CD4-positive, alpha-beta T cell treated with Interferon gamma for 1 hour (primary cell): ENCODE data around the gene SDK2.
"Not testable (repeated sequence)": the region's sequence is repeated elsewhere in the genome, so short reads cannot be mapped to it uniquely, and the experiment has no call there.

Experiments
- DNase-seq: peaks from one replicate; pipeline ENCODE4 v3.0.0-alpha.2; 2020

The SDK2 gene

DNA sequence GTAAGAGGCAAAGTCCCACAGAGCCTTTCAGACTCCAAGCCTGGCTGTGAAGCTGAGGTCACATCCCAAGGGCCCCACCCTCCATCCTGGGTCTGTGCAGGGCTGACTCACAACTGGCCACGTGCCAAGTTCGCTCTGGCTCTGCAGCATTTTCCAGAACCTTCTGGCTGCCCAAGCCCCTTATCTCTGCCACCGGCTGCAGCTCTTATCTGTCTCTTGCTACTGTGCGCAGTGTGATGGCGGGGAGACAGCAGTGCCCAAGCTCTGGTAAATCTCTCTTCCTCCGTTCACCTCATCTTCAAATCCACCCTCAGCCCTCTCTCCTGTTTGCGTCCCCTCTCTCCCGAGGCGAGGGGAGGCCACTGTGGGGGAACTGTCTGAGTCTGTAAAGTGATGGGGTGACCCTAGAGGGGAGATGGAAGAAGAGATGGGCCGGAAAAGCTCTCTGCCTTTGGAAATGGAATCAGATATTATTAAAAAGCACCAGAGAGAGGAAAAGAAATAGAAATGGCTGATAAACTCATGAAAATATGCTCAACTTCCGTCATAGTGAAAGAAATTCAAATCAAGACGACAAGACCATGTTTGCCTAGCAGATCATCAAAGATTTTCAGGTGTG is 169.8 kb downstream of the SDK2 start:
- peak; percentile 10 for DNase-seq

DNA sequence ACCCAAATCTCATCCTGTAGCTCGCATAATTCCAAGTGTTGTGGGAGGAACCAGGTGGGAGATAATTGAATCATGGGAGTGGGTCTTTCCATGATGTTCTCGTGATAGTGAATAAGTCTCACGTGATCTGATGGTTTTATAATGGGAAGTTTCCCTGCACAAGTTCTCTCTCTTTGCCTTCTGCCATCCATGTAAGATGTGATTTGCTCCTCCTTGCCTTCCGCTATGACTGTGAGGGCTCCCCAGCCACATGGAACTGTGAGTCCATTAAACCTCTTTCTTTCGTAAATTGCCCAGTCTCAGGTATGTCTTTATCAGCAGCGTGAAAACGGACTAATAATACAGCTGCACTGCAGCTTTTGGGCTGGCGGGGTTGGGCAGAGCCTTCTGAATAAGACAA is 171.5 kb downstream of the SDK2 start:
- not testable (repeated sequence) for DNase-seq

DNA sequence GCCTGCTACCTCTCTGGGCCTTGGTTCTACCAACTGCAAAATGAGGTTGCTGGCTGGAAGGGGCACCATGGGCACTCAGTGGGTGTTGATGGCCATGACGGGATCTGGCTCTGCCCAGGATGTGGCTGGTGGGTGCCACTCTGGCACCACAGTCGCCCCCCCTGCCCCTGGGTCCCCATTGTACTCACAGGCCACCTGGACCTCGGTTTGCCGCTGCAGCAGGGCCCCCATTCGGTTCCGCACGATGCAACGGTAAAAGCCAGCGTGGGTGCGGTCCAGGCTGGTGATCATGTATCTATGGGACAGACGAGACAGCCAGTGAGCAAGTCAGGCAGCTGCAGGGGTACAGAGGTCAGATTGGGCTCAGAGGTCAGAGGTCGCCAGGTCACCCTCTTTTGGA is 172.3 kb downstream of the SDK2 start:
- DNase-seq = no peak

DNA sequence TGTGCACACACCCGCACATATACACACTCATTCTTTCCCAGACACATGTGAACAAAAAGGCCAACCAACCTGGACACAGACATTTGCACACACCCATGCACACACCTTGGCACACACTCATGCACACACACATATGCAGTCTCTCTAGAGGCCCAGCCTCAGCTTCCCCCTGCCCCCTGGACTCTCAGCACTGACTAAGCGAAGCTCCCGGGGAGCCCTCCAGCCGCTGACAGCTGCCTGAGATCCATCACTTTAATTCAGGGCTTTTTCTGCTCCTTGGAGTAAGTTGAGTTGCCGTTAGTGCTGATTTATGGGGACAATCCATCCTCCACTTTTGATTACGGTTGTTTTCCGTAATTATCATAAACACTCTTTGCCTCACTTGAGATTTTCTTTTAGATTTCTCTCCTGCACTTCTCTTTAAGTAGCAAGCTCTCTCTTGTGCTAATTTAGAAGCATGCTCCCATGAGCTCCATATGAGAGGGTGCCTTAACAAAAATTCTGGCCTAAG is 173.9 kb downstream of the SDK2 start:
- DNase-seq = no peak

DNA sequence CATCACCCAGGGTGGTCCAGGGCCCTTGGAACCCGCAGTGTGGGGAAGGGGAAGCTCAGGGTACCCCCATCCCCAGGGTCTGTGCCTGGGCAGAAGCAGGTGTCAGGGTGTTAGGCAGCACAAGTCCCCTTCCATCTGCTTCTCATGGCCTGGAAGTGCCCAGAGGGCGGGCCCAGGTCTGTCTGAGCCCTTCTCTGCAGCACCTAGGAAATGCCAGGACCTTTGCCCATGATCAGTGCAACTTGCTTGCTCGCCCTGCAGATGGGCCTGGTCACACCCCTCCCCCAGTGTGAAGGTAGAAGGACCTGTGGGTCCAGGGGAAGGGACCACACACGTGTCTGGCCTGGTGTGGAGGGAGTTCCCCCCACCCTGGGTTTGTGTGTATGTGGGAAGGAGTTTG is 174.9 kb downstream of the SDK2 start:
- DNase-seq = no peak

DNA sequence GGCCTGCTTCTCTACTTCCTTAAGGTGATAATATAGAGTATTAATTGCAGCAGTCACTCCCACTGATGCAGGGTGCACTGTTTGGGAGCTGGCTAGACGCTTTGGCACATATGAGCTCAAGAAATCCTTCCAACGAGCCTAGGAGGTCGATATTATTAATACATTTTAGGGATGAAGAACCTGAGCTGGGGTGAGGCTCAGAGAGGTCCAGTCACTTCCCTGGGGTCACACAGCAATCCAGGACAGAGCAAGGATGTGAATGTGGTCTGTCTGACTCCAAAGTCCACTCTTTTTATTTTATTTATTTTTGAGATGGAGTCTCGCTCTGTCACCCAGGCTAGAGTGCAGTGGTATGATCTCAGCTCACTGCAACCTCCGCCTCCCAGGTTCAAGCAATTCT is 176.0 kb downstream of the SDK2 start:
- DNase-seq = no peak

DNA sequence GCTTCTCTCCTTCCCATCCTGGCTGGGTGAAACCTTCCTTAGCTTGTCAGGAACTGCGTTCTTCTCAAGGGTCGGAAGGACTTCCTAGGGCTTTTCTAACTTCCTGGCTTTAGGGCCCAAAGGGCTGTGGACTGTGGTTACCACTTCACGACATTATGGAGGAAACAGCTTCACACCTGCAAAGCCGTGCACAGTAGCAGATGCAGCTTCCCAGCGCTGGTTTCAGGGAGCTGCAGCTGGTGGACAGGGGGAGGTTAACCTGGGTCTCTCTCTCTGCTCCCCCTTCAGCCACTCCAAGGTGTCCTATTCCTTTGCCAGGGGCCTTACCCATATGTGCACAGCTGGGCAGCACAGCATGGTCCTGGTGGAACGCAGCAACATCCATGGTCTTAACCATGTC is 176.6 kb downstream of the SDK2 start:
- no peak for DNase-seq

DNA sequence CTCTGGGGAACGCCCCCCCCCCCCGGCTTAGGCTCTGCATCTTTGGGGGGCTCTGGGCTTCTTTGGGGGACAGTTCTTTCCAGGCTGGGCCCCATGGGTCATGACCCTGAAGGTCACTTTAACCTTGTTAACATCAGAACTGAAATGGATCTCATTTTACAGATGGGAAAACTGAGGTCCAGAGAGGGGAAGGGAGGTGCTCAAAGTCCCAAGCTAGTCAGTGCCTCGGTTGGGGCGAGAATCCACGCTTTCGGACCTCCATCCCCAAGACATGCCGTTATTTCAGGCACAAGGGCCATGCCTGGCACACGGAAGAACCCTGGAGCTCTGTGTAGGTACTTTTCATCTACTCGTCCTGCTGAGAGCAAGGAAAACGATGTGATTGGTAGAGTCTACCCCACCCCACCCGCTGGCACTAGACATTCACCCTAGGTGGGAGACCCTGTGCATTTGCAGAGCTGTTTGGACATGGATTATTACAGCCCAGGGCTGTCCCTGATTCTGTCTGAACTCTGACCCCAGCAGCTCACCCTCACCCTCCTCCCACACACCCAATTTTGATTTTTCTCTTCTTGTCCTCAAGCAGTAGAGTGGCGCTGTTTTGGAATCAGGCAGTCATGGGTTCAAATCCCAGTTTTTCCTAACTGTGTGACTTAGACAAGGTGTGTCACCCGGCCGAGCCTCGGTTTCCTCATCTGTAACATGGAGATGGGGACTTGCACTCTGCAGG is 177.4 kb downstream of the SDK2 start:
- DNase-seq = no peak

DNA sequence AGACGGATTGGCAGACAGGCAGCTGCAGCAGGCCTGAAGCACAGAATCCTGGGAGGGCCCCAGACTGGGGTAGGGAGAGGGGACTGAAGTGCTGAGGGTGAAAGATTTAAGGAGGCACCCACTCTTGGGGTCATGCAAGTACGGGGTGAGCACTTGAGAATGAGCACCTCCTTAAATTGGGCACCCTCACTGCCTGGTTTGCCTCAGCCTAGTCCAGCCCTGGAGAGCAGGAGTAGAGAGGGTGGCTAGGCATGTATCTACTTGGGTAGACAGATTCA is 178.4 kb downstream of the SDK2 start:
- no peak for DNase-seq

DNA sequence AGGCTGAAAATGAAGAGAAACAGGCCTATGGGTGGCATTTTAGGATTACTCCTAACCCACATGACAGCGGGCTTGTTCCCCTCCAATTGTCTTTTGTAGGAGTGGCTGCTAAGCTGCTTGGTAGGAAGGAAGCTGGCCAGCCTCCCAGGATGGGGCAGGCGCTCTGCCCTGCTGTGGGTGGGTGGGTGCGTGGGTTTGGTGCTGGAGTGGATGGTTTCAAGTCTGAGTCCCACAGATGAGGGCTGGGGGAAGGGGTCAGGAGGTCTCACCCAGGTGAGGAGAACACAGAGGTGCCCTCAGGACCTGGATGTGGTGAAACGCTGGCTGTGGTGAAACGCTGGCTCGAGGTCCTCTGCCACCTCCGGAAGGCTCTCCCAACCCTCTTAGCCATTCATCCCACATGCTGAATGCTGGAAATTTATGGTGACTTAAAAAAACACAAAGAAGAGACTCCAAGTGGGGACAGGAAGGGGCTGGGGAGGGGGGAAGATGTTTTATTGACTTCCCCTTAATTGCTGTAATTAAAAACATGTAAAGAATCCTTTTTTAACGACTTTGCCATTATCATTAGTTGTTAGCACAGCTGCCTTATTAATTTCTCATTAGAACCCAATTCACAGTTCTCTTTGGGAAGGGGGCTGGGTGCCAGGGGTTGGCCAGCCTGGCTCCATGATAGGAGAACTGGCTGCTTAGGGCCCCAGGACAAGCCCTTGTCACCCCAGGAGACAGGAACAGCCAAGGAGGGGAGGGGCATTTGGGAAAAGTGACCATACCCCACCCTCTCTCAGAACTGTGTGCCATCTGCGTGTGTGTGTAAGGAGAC is 178.9 kb downstream of the SDK2 start:
- DNase-seq = no peak

DNA sequence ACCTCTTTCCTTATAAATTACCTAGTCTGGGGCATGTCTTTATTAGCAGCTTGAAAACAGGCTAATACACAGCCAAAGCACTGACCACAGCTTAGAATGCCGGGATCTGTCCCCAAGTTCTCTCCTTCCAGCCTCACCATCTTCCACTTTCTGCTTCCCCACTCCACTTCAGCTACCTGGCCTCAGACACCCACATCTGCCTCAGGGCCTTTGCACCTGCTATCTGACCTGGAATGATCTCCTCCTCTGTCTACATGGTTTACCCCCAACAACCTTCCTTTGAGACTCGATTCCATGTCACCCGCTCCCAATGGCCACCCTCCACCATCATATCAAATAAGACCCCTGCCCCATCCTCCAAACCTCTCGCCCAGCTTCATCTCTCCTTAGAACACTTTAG is 179.8 kb downstream of the SDK2 start:
- DNase-seq = no peak

DNA sequence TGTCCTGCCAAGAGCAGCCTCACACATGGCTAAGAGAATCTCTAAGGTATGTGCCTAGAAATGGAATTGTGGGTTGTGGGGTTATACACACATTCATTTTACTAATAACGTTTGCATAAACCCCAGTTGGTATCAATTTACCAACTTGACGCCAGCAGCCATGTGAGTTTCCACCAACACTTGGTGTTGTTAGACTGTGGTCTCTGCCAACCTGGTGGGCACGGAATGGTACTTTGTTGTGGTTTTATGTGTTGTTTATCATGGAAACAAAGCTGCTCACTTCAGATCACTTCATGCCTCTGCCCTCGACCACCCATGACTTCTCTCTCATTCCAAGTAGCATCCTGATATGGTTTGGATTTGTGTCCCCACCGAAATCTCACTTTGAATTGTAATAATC is 180.4 kb downstream of the SDK2 start:
- no peak for DNase-seq

DNA sequence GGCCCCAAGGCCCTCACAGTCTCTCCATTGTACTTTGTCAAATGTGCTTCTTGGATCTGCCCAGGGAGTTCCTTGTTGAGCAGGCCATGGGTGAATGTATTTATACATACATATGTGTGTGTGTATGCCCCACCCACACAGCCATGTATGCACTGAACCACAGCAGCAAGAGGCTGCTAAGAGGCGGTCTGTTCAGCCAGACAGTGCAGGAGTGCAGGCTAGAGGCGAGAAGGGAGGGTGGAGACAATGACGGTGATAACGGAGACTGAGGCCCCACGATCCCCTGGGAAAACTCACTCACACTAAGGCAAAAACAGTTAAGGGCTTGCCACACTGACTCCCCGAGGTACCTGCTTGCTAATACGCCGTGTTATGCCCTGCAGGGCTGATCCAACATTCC is 181.4 kb downstream of the SDK2 start:
- DNase-seq = no peak

DNA sequence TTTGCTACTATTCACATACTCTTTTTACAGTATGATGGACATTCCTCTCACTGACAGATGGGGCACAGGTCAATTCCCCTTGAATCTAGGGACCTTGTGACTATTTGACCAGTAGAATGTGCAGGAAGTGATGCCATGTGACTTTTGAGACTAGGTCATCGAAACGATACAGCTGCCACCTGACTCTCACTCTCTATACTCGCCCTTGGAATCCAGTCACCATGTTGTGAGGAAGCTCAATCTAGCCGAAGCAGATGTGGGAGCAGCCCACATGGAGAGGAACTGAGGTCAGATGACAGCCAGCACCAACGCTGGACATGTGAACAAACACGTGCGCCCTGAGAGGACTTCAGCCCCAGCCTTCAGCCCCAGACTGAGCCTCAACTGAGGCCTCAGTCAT is 184.3 kb downstream of the SDK2 start:
- DNase-seq = no peak

DNA sequence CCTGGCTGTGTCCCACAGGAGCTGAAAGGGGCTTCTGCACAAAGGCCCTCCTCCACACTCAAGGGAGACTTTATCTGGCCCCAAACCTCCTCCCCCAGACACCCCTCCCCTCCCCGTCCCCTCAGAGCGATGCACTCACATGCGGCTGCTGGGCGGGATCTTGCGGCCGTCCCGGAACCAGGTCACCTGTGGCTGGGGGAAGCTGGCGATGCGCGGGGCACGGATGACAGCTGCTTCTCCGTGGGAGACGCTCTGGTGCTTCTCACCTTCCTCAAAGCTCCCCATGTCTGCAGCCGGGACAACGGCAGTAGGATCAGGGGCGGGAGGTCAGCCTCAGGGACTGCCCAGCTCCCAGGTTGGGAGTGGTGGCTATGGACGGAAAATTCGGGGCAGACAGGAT is 188.5 kb downstream of the SDK2 start:
- no peak for DNase-seq

DNA sequence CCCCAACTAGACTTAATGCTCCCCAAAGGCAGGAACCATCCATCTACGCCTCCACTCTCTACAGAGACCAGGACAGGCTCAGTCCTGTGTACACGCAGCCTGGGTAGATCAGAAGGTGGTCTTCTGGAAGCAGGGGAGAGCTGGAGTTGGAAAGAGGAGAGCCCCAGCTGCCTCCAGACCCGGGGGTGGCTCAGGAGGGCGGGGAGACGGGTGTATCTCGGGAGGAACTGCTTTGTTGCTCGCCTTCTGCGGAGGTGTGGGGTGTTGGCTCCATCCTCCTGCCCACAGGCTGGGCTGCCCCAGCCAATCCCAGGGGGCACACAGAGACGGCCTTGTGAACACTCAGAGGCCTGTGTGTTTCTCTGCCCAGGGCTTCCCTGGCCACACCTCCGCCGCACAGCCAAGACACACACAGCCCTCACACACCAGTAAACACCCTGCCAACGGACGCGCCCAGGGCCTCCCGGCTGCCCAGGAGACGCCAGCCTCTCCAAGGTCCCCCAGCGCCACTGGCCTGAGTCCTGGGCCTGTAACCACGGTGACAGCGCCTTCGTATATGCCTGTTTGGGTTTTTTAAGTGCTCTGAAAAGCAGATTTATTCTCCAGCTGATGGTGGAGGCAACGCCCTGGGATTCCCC is 189.1 kb downstream of the SDK2 start:
- no peak for DNase-seq

DNA sequence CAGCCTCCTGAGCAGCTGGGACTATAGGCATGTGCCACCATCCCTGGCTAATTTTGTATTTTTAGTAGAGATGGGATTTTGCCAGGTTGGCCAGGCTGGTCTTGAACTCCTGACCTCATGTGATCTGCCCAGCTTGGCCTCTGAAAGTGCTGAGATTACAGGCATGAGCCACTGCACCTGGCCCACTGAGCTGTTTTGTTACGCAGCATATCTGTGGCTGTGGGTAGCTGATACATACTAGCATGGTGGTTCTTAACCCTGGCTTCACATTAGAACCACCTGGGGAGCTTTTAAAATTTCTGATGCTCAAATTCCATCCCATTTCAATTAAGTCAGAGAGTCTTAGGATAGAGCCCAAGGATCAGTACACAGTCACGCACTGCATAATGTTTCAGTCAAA is 190.8 kb downstream of the SDK2 start:
- not testable (repeated sequence) for DNase-seq

DNA sequence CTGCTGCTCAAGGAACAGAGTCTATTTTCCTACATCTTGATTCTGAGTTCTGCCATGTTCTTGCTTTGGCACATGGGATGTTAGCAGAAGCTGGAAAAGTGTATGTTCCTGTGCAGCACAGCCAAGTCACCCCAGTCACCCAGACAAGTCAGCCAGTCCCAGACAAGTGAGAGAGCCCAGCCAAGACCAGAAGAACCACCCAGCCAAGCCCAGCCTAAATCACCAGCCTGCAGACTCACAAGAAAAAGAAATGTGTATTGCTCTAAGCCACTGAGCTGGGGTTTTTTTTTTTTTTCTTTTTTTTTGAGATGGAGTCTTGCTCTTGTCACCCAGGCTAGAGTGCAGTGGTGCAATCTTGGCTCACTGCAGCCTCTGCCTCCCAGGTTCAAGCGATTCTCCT is 191.2 kb downstream of the SDK2 start:
- DNase-seq = no peak

DNA sequence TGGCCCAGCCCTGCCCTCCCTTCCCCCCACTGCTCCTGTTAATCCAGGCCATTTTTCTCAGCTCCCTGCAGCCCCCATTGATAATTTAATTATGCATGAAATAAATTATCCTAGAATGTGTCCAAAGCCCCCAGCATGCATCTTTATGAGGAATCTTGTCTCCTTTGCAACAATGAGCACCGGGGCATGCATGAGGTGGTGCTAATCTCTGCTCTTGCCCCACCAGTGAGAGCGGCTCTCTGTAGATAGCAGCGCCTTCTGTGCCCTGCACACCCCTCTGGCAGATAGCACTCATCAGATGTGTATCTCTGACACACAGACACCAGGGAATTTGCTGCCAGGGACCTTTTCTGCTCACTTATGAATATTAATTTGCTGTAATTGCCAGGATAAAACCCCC is 192.2 kb downstream of the SDK2 start:
- DNase-seq = no peak

DNA sequence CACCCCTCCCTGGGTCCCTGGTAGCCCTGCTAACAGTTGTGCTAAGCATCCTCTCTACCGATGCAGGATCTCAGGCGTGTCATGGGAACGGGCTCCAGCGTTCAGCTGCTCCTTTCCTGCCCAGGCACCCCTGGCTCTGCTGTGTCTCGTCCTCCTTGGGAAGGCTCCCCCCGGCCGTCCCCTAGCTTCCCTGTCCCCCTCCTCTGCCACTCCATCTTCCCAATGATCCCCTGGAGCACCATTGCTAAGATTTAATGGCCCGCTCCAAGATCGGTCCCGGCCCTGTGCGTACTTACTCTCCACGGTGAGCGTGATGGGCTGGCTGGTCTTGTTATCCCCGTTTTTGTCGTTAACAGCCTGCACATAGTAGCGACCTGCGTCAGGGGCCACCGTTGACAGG is 196.9 kb downstream of the SDK2 start:
- DNase-seq = no peak

DNA sequence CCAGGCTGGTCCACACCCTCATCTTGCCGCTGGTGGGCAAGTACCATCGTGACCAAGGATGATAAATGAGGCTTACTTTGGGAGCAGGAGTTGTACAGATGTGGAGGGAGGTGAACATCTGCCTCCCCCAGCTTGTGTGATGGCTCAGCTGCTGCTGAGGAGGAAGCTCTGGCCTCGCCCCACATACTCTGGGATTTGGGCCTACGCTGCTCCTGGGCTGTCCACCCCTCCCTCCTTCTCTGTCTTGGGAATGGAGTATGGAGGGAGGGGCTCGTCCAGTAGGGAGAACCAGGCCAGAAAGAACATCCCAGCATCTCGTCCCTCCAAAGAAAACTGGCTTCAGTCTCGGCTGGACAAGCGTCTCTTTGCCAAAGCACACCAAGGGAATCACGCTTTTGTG is 197.6 kb downstream of the SDK2 start:
- no peak for DNase-seq

DNA sequence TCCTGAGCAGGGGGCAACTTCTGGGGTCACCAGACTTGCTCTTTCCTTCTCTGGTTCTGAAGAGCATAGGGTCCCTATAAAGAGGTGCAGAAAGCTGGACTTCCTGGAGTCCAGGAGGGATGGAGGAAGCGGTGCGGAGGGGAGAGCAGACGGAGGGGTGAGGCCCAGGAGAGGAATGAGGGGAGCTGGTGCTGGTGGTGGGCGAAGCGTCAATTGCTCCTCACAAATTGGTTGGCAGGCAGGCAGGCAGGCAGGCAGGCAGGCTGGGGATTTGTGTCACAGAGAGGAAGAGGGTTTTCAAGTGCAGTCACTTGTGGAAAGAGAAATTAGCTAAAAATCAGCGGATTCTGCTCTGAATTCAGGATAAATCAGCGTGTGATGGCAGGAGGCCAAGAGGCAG is 198.8 kb downstream of the SDK2 start:
- DNase-seq = no peak

DNA sequence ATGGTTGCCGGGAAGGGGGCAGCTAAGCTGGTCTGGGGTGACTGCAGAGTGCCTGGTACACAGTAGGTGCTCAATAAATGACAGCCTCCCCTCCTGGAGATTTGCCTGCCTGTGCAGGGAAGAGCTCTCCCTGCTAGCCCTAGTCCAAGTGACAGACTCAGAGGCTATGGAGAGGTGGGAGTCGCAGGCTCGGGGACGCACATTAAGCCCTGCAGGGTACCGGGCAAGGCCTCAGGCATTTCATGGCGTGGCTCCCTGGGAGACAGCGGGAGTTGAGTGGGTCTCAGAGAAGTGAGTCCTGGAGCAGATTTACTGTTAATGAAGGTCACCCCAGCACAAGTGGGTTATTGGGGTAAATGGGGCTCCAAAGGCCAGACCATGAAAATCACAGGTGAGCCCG is 200.2 kb downstream of the SDK2 start:
- DNase-seq = no peak

DNA sequence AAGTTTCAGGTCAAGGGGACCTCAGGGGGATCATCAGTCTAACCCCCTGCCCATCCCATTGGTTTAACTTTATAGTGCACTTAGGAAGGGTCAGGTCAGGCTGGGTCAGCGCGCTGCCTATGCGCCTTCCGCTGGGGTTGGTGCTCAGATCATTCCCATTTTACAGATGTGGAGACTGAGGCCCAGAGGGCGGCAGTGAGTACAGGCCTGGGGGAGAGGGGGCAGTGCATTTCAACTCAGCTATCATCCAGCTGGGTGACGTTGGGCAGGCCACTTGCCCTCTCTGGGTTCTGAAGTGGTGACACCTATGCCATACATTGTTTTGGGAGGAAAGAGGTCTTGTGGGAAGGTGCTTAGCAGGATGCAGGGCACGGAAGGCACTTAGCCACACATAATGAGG is 204.6 kb downstream of the SDK2 start:
- DNase-seq = no peak
